ENCODE data around the gene MIXL1. TPM values are rescaled to one million over a fixed set of nuclear protein-coding genes. Genes with fewer than 3 reads are reported as not detected.

Gene MIXL1
- total RNA-seq, 1 experiment from 2014 or later, result not detected

DNA sequence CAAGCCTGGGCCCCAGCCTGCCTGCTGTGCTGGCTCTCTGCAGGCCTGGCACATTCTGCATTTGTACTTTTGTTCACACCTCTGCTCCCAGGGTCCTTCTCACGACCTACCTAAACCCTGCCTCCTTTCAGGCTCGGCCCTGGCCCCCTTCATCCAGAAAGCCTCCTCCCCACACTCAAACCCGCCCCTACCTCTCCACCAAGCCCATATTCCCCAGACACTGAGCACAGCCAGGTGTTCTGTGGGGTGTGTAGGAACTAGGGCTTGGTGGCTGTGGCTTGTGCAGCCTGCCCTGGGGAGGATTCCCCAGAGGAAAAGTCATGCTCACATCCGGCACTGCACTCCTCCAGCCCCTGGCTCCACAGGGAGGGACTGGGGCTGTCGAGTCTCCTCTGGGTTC is 8.2 kb upstream of the MIXL1 start:
- no peaks in the 10 kb centered on the region for H3K36me3 ChIP-seq (ENCODE audit: control insufficient read depth in 1 of 2, insufficient read depth in 2 of 2, low read length in 2 of 2)
- H2AFZ ChIP-seq (ENCODE audit: low read depth, low read length, poor library complexity, severe bottlenecking), result no peak overlapping the region
- H3K4me1 ChIP-seq (ENCODE audit: control insufficient read depth in 1 of 2, insufficient read depth in 2 of 2, low read length in 2 of 2), result no peaks in the 10 kb centered on the region
- H3K79me2 ChIP-seq (ENCODE audit: insufficient read depth, low read length), result no peaks in the 10 kb centered on the region
- intact Hi-C loops (cut with micrococcal nuclease), result no loop called here
- ChIA-PET POLR2A (no interaction called here), RAD21 (ENCODE audit: low non-redundant PET in 1 of 2, low total read pairs in 2 of 2, uncharacterized antibody in 2 of 2, unreplicated experiment in 2 of 2) (no interaction called here), CTCF (no interaction called here)
- H3K4me3 ChIP-seq (replicated peaks in 1 of 2; ENCODE audit: low read depth in 1 of 2, low read length in 2 of 2), result no peak overlapping the region
- BruUV-seq (replicated peaks), result no TSS peak
- no peak overlapping the region for H3K4me2 ChIP-seq (ENCODE audit: low read length)
- no peak for TF ChIP-seq CEBPB (IDR thresholded peaks at IDR 0.05; ENCODE audit: low read depth)
- ATAC-seq (no peak), DNase-seq (ENCODE audit: low read depth, low spot score) (no peak)
- no peaks in the 10 kb centered on the region for H3K27me3 ChIP-seq (ENCODE audit: insufficient read depth, low read length)
- no peaks in the 10 kb centered on the region for H3K9me3 ChIP-seq (ENCODE audit: control insufficient read depth in 1 of 2, insufficient read depth in 1 of 2, low read depth in 1 of 2, low read length in 2 of 2)
- H3K27ac ChIP-seq (ENCODE audit: low read depth, low read length), result no peak overlapping the region
- no peak overlapping the region for H3K9ac ChIP-seq (ENCODE audit: low read length)
- H4K20me1 ChIP-seq (ENCODE audit: insufficient read depth), result no peaks in the 10 kb centered on the region
- H3K9me2 ChIP-seq (ENCODE audit: insufficient read depth), result no peaks in the 10 kb centered on the region

GRCh38 chr1:226216056-226216455 is 7.4 kb upstream of the MIXL1 start:
- RAD21 ChIA-PET (ENCODE audit: low non-redundant PET in 1 of 2, low total read pairs in 2 of 2, uncharacterized antibody in 2 of 2, unreplicated experiment in 2 of 2), result no interaction called here
- TF ChIP-seq ZFX (IDR thresholded peaks at IDR 0.05) (no peak), EZH2 (IDR thresholded peaks at IDR 0.05) (no peak), YY1 (IDR thresholded peaks at IDR 0.05; ENCODE audit: extremely low read depth, insufficient replicate concordance, low read depth, low read length) (no peak), SP1 (IDR thresholded peaks at IDR 0.05; ENCODE audit: low read depth) (no peak), POLR2AphosphoS5 (IDR thresholded peaks at IDR 0.05; ENCODE audit: low read depth, low read length) (no peak), TCF7L2 (IDR thresholded peaks at IDR 0.05; ENCODE audit: borderline replicate concordance, extremely low read depth, insufficient read depth, insufficient read length) (no peak), JUND (IDR thresholded peaks at IDR 0.05) (no peak), ELF1 (IDR thresholded peaks at IDR 0.05; ENCODE audit: borderline replicate concordance, low read depth) (no peak), SIN3A (IDR thresholded peaks at IDR 0.05; ENCODE audit: low read depth) (no peak), RAD21 (IDR thresholded peaks at IDR 0.05; ENCODE audit: low read depth) (no peak)
- TF ChIP-seq, protein P1, sequence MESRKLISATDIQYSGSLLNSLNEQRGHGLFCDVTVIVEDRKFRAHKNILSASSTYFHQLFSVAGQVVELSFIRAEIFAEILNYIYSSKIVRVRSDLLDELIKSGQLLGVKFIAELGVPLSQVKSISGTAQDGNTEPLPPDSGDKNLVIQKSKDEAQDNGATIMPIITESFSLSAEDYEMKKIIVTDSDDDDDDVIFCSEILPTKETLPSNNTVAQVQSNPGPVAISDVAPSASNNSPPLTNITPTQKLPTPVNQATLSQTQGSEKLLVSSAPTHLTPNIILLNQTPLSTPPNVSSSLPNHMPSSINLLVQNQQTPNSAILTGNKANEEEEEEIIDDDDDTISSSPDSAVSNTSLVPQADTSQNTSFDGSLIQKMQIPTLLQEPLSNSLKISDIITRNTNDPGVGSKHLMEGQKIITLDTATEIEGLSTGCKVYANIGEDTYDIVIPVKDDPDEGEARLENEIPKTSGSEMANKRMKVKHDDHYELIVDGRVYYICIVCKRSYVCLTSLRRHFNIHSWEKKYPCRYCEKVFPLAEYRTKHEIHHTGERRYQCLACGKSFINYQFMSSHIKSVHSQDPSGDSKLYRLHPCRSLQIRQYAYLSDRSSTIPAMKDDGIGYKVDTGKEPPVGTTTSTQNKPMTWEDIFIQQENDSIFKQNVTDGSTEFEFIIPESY (IDR thresholded peaks at IDR 0.05; ENCODE audit: extremely low read depth, insufficient replicate concordance, low read length), result no peak
- TF ChIP-seq, protein P2, sequence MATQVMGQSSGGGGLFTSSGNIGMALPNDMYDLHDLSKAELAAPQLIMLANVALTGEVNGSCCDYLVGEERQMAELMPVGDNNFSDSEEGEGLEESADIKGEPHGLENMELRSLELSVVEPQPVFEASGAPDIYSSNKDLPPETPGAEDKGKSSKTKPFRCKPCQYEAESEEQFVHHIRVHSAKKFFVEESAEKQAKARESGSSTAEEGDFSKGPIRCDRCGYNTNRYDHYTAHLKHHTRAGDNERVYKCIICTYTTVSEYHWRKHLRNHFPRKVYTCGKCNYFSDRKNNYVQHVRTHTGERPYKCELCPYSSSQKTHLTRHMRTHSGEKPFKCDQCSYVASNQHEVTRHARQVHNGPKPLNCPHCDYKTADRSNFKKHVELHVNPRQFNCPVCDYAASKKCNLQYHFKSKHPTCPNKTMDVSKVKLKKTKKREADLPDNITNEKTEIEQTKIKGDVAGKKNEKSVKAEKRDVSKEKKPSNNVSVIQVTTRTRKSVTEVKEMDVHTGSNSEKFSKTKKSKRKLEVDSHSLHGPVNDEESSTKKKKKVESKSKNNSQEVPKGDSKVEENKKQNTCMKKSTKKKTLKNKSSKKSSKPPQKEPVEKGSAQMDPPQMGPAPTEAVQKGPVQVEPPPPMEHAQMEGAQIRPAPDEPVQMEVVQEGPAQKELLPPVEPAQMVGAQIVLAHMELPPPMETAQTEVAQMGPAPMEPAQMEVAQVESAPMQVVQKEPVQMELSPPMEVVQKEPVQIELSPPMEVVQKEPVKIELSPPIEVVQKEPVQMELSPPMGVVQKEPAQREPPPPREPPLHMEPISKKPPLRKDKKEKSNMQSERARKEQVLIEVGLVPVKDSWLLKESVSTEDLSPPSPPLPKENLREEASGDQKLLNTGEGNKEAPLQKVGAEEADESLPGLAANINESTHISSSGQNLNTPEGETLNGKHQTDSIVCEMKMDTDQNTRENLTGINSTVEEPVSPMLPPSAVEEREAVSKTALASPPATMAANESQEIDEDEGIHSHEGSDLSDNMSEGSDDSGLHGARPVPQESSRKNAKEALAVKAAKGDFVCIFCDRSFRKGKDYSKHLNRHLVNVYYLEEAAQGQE (IDR thresholded peaks at IDR 0.05; ENCODE audit: low read depth), result no peak

More at GRCh38 chr1:226216056-226216455, 7.4 kb upstream of the MIXL1 start:
- ATAC-seq, result no peak
- Histone ChIP-seq H3K9me2 (ENCODE audit: insufficient read depth) (no peaks in the 10 kb centered on the region), H3K4me2 (ENCODE audit: low read length) (no peak overlapping the region), H3K79me2 (ENCODE audit: insufficient read depth, low read length) (no peaks in the 10 kb centered on the region), H3K27me3 (ENCODE audit: insufficient read depth, low read length) (no peaks in the 10 kb centered on the region), H4K20me1 (ENCODE audit: insufficient read depth) (no peaks in the 10 kb centered on the region), H3K36me3 (ENCODE audit: control insufficient read depth in 1 of 2, insufficient read depth in 2 of 2, low read length in 2 of 2) (no peaks in the 10 kb centered on the region), H3K9me3 (ENCODE audit: control insufficient read depth in 1 of 2, insufficient read depth in 1 of 2, low read depth in 1 of 2, low read length in 2 of 2) (no peaks in the 10 kb centered on the region), H3K9ac (ENCODE audit: low read length) (no peak overlapping the region), H2AFZ (ENCODE audit: low read depth, low read length, poor library complexity, severe bottlenecking) (no peak overlapping the region), H3K4me1 (ENCODE audit: control insufficient read depth in 1 of 2, insufficient read depth in 2 of 2, low read length in 2 of 2) (no peaks in the 10 kb centered on the region), H3K4me3 (replicated peaks in 1 of 2; ENCODE audit: low read depth in 1 of 2, low read length in 2 of 2) (no peak overlapping the region), H3K27ac (ENCODE audit: low read depth, low read length) (no peak overlapping the region)
- ChIA-PET CTCF (no interaction called here), POLR2A (no interaction called here)
- no peak for DNase-seq (ENCODE audit: low read depth, low spot score)
- no TSS peak for BruUV-seq (replicated peaks)
- intact Hi-C loops (cut with micrococcal nuclease), result no loop called here

Data from HCT116 (cell line).